H1 (cell line): ENCODE data around the gene DSE.

Experiments used
- CTCF ChIP-seq, 3 experiments: IDR thresholded peaks; 1 replicate in 2 of 3; 2 replicates in 1 of 3; pipeline versions ENCODE4 v1.5.1 to v1.6.1; 2011; ENCODE audit warnings: low read length in 3 of 3, mild to moderate bottlenecking in 3 of 3, inconsistent platforms in 2 of 3, low read depth in 1 of 3, moderate library complexity in 1 of 3; ENCODE audit not compliant: insufficient read depth in 1 of 3; ENCODE audit errors: control extremely low read depth in 1 of 3
- POLR2A ChIP-seq, 2 experiments: IDR thresholded peaks; 1 replicate in 1 of 2; 2 replicates in 1 of 2; pipeline ENCODE4 v1.6.1; 2011; ENCODE audit warnings: low read depth in 2 of 2, low read length in 2 of 2, mild to moderate bottlenecking in 2 of 2; ENCODE audit errors: control extremely low read depth in 1 of 2
- TF ChIP-seq, protein P1 (sequence below): IDR thresholded peaks from 2 replicates; pipeline ENCODE4 v1.6.1; 2011; ENCODE audit warnings: low read length, improper control_type of control experiment

- TF ChIP-seq, protein P1, sequence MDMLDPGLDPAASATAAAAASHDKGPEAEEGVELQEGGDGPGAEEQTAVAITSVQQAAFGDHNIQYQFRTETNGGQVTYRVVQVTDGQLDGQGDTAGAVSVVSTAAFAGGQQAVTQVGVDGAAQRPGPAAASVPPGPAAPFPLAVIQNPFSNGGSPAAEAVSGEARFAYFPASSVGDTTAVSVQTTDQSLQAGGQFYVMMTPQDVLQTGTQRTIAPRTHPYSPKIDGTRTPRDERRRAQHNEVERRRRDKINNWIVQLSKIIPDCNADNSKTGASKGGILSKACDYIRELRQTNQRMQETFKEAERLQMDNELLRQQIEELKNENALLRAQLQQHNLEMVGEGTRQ = no peak
- TF ChIP-seq CTCF (IDR thresholded peaks at IDR 0.05; ENCODE audit: control extremely low read depth in 1 of 3, insufficient read depth in 1 of 3, low read depth in 1 of 3, low read length in 3 of 3) = no peak
- peak in 1 of 2 experiments; percentile 22; a peak in 1 of 3 replicates for TF ChIP-seq POLR2A (IDR thresholded peaks at IDR 0.05; ENCODE audit: control extremely low read depth in 1 of 2, low read depth in 2 of 2, low read length in 2 of 2)
Observed at GRCh38 chr6:116373300-116373699, 2.6 kb downstream of the DSE start.
